ENCODE results near the gene SDF4. TPM values are rescaled to one million over a fixed set of nuclear protein-coding genes. Genes with fewer than 3 reads are reported as not detected.

Gene SDF4
- total and polyA plus RNA-seq, 2 of the 4 experiments (the other 2 are of a cell fraction) = 57.0 to 250 TPM

GRCh38 chr1:1213345-1214265 is 18.2 kb downstream of the SDF4 start, which contains the start of gene TNFRSF4 (continued):
- no peak for TF ChIP-seq RAD21 (IDR thresholded peaks at IDR 0.05; ENCODE audit: low read length)

- peak; percentile 11 for DNase-seq
- no peak overlapping the region for H3K27ac ChIP-seq (ENCODE audit: insufficient read depth, low read length)
- no peaks in the 10 kb centered on the region for H3K9me1 ChIP-seq (ENCODE audit: insufficient read depth, low read length)
- CTCF ChIA-PET = no interaction called here
- no peak overlapping the region for H3K56ac ChIP-seq (ENCODE audit: extremely low read depth, insufficient read depth, low read length)
- no peak overlapping the region for H3K4ac ChIP-seq (ENCODE audit: low read depth, low read length)
- no peak overlapping the region for H3K14ac ChIP-seq (replicated peaks; ENCODE audit: low read depth, low read length)
- 66% methylated on average over 10 of the region's 24 CpGs; no CpG with 5 or more reads in 1 of the 2 experiments for whole genome bisulfite sequencing, 2 experiments (ENCODE audit: extremely low coverage in 2 of 2, insufficient read length in 1 of 2)
- H2AK9ac ChIP-seq (replicated peaks; ENCODE audit: low read depth, low read length, poor library complexity) = no peak overlapping the region
- H4K8ac ChIP-seq (ENCODE audit: low read depth in 2 of 2, low read length in 2 of 2) = no peak overlapping the region
- H4K5ac ChIP-seq (ENCODE audit: low read depth, low read length) = no peak overlapping the region
- POLR2A ChIA-PET (ENCODE audit: unreplicated experiment) = no interaction called here
- ATAC-seq (ENCODE audit: low read depth) = no peak
- no TSS peak for BruUV-seq (replicated peaks)
- H3K27me3 ChIP-seq (ENCODE audit: control insufficient read depth, insufficient read depth, low read length) = no peaks in the 10 kb centered on the region
- H4K20me1 ChIP-seq (ENCODE audit: insufficient read depth, low read length) = peaks cover 8% of the 10 kb centered on the region
- H3K18ac ChIP-seq (ENCODE audit: low read depth, low read length) = no peak overlapping the region
- H3K79me1 ChIP-seq (ENCODE audit: low read depth in 1 of 2, low read length in 2 of 2) = 0 out of 4 replicates have a peak, but pooled peaks cover 0 to 6% of the 10 kb centered on the region in 2 experiments
- H2BK120ac ChIP-seq (ENCODE audit: low read depth, low read length) = no peak overlapping the region
- no peak overlapping the region for H2BK15ac ChIP-seq (ENCODE audit: low read depth, low read length)
- in situ Hi-C loops (cut with MboI; ENCODE audit: low sequenced_read_pairs) (no loop called here), dilution Hi-C loops (cut with HindIII; ENCODE audit: low sequenced_read_pairs, unreplicated experiment) (no loop called here), intact Hi-C loops (cut with micrococcal nuclease) (no loop called here)
- H3K9ac ChIP-seq (ENCODE audit: low read depth, low read length) = no peak overlapping the region
- H2AFZ ChIP-seq (replicated peaks; ENCODE audit: low read length, poor library complexity) = no peak overlapping the region
- H2AK5ac ChIP-seq (ENCODE audit: low read depth, low read length) = no peak overlapping the region
- no peak overlapping the region for H2BK20ac ChIP-seq (ENCODE audit: low read depth, low read length)
- H2BK5ac ChIP-seq (ENCODE audit: low read depth, low read length, poor library complexity, severe bottlenecking) = no peak overlapping the region
- no peak overlapping the region for H3K4me3 ChIP-seq (ENCODE audit: insufficient read depth, low read depth, low read length)
- peaks cover 18% of the 10 kb centered on the region for H3K36me3 ChIP-seq (ENCODE audit: control insufficient read depth, insufficient read depth, low read length)
- no peak overlapping the region for H3K4me2 ChIP-seq (ENCODE audit: low read depth, low read length)
- H3K9me3 ChIP-seq (ENCODE audit: control insufficient read depth, insufficient read depth, low read length) = no peaks in the 10 kb centered on the region
- no peak overlapping the region for H3K23ac ChIP-seq (ENCODE audit: low read depth, low read length)
- TF ChIP-seq NFE2L2 (IDR thresholded peaks at IDR 0.05; ENCODE audit: low read depth, low read length) (no peak), CTCF (conservative IDR thresholded peaks at IDR 0.05; ENCODE audit: low read depth, low read length) (no peak), SMC3 (IDR thresholded peaks at IDR 0.05; ENCODE audit: low read depth, low read length) (no peak), ELK1 (IDR thresholded peaks at IDR 0.05; ENCODE audit: borderline replicate concordance, low read depth, low read length) (no peak), BHLHE40 (IDR thresholded peaks at IDR 0.05; ENCODE audit: low read depth, low read length) (no peak), POLR2A (IDR thresholded peaks at IDR 0.05; ENCODE audit: low read depth, low read length) (no peak), CEBPB (IDR thresholded peaks at IDR 0.05; ENCODE audit: low read depth, low read length) (no peak), RFX5 (IDR thresholded peaks at IDR 0.05; ENCODE audit: low read depth, low read length) (no peak)
- H4K91ac ChIP-seq (ENCODE audit: insufficient read depth, low read depth, low read length) = no peak overlapping the region
- peaks cover 9% of the 10 kb centered on the region for H3K4me1 ChIP-seq (ENCODE audit: control insufficient read depth, insufficient read depth, low read length)
These were observed 18.9 kb downstream of the SDF4 start for GRCh38 chr1:1212780-1213344.

Data from IMR-90 (cell line).